HG02763 (cell line): Measurements from ENCODE around the gene TRIM14.
"Not testable (repeated sequence)": the region's sequence is repeated elsewhere in the genome, so short reads cannot be mapped to it uniquely, and the experiment has no call there.

Experiments used
- ATAC-seq: cut with Tn5 transposase; IDR thresholded peaks from one replicate; pipeline ENCODE4 v1.9.1; 2021; ENCODE audit warnings: mild to moderate bottlenecking, moderate library complexity; ENCODE audit not compliant: unreplicated experiment

TRIM14 gene

GRCh38 chr9:98084396-98084795, 34.6 kb downstream of the TRIM14 start:
- no peak for ATAC-seq

GRCh38 chr9:98083566-98084183, 35.3 kb downstream of the TRIM14 start:
- ATAC-seq = no peak

- no peak for ATAC-seq
Observed at GRCh38 chr9:98083061-98083501, 35.9 kb downstream of the TRIM14 start.

GRCh38 chr9:98081477-98082219, 37.4 kb downstream of the TRIM14 start:
- no peak for ATAC-seq

GRCh38 chr9:98080780-98081179, 38.2 kb downstream of the TRIM14 start:
- ATAC-seq = no peak

GRCh38 chr9:98080326-98080725, 38.7 kb downstream of the TRIM14 start:
- ATAC-seq = no peak

- no peak for ATAC-seq
Observed at GRCh38 chr9:98078895-98079294, 40.1 kb downstream of the TRIM14 start.

GRCh38 chr9:98076514-98076890, 42.5 kb downstream of the TRIM14 start:
- not testable (repeated sequence) for ATAC-seq

- ATAC-seq = no peak
Observed at GRCh38 chr9:98075332-98075805, 43.7 kb downstream of the TRIM14 start.

- no peak for ATAC-seq
Observed at GRCh38 chr9:98074115-98074990, 44.7 kb downstream of the TRIM14 start.

GRCh38 chr9:98071737-98072136, 47.3 kb downstream of the TRIM14 start:
- ATAC-seq = no peak

- ATAC-seq = no peak
Observed at GRCh38 chr9:98070704-98071103, 48.3 kb downstream of the TRIM14 start.

- ATAC-seq = no peak
Observed at GRCh38 chr9:98069551-98069950, 49.5 kb downstream of the TRIM14 start.

GRCh38 chr9:98067184-98067583, 51.8 kb downstream of the TRIM14 start:
- no peak for ATAC-seq

- ATAC-seq = no peak
Observed at GRCh38 chr9:98066235-98066634, 52.8 kb downstream of the TRIM14 start.

- no peak for ATAC-seq
Observed at GRCh38 chr9:98064623-98065392, 54.2 kb downstream of the TRIM14 start.

- no peak for ATAC-seq
Observed at GRCh38 chr9:98062161-98062560, 56.9 kb downstream of the TRIM14 start.

GRCh38 chr9:98057138-98057799, 61.8 kb downstream of the TRIM14 start:
- no peak for ATAC-seq

GRCh38 chr9:98056269-98057137, 62.5 kb downstream of the TRIM14 start, which contains the start of gene NANS:
Gene NANS (plus strand): TSS chr9:98056732. CDS start chr9:98056809, 77 bp downstream.
- ATAC-seq = peak; percentile 93
